ENCODE results near the gene GABRG3.
A peak's percentile ranks its signal among the peaks of the same experiment; 100 is the strongest.

GABRG3 gene

GRCh38 chr15:27241943-27242342, 271.0 kb downstream of the GABRG3 start:
- peak; percentile 72 for DNase-seq (ENCODE audit: low read depth, low spot score)

GRCh38 chr15:27244047-27244446, 273.1 kb downstream of the GABRG3 start:
- no peak for DNase-seq (ENCODE audit: low read depth, low spot score)

- DNase-seq (ENCODE audit: low read depth, low spot score): no peak
Measured at GRCh38 chr15:27248251-27248650, 277.3 kb downstream of the GABRG3 start.

GRCh38 chr15:27249046-27249759, 278.2 kb downstream of the GABRG3 start:
- DNase-seq (ENCODE audit: low read depth, low spot score): no peak

- DNase-seq (ENCODE audit: low read depth, low spot score): no peak
Measured at GRCh38 chr15:27249760-27250109, 278.8 kb downstream of the GABRG3 start.

- no peak for DNase-seq (ENCODE audit: low read depth, low spot score)
Measured at GRCh38 chr15:27250223-27250622, 279.2 kb downstream of the GABRG3 start.

GRCh38 chr15:27254055-27254454, 283.1 kb downstream of the GABRG3 start:
- DNase-seq (ENCODE audit: low read depth, low spot score): peak; percentile 71

- no peak for DNase-seq (ENCODE audit: low read depth, low spot score)
Measured at GRCh38 chr15:27254801-27255200, 283.8 kb downstream of the GABRG3 start.

- DNase-seq (ENCODE audit: low read depth, low spot score): no peak
Measured at GRCh38 chr15:27256446-27256845, 285.5 kb downstream of the GABRG3 start.

- no peak for DNase-seq (ENCODE audit: low read depth, low spot score)
Measured at GRCh38 chr15:27258287-27258686, 287.3 kb downstream of the GABRG3 start.

GRCh38 chr15:27260523-27260922, 289.5 kb downstream of the GABRG3 start:
- no peak for DNase-seq (ENCODE audit: low read depth, low spot score)

- peak; percentile 14 for DNase-seq (ENCODE audit: low read depth, low spot score)
Measured at GRCh38 chr15:27268923-27269322, 297.9 kb downstream of the GABRG3 start.

- DNase-seq (ENCODE audit: low read depth, low spot score): no peak
Measured at GRCh38 chr15:27271258-27271657, 300.3 kb downstream of the GABRG3 start.

GRCh38 chr15:27272427-27272826, 301.4 kb downstream of the GABRG3 start:
- DNase-seq (ENCODE audit: low read depth, low spot score): peak; percentile 66

- DNase-seq (ENCODE audit: low read depth, low spot score): no peak
Measured at GRCh38 chr15:27273506-27273905, 302.5 kb downstream of the GABRG3 start.

GRCh38 chr15:27278761-27279160, 307.8 kb downstream of the GABRG3 start:
- no peak for DNase-seq (ENCODE audit: low read depth, low spot score)

- DNase-seq (ENCODE audit: low read depth, low spot score): no peak
Measured at GRCh38 chr15:27292641-27293040, 321.7 kb downstream of the GABRG3 start.

GRCh38 chr15:27293607-27294006, 322.6 kb downstream of the GABRG3 start:
- DNase-seq (ENCODE audit: low read depth, low spot score): no peak

- DNase-seq (ENCODE audit: low read depth, low spot score): no peak
Measured at GRCh38 chr15:27317736-27318135, 346.8 kb downstream of the GABRG3 start.

- DNase-seq (ENCODE audit: low read depth, low spot score): no peak
Measured at GRCh38 chr15:27323801-27324200, 352.8 kb downstream of the GABRG3 start.

- no peak for DNase-seq (ENCODE audit: low read depth, low spot score)
Measured at GRCh38 chr15:27324886-27325615, 354.1 kb downstream of the GABRG3 start.

- no peak for DNase-seq (ENCODE audit: low read depth, low spot score)
Measured at GRCh38 chr15:27327467-27328025, 356.6 kb downstream of the GABRG3 start.

GRCh38 chr15:27328186-27328585, 357.2 kb downstream of the GABRG3 start:
- no peak for DNase-seq (ENCODE audit: low read depth, low spot score)
